ENCODE measurements around the gene ENTPD1.

ENTPD1 gene

DNA sequence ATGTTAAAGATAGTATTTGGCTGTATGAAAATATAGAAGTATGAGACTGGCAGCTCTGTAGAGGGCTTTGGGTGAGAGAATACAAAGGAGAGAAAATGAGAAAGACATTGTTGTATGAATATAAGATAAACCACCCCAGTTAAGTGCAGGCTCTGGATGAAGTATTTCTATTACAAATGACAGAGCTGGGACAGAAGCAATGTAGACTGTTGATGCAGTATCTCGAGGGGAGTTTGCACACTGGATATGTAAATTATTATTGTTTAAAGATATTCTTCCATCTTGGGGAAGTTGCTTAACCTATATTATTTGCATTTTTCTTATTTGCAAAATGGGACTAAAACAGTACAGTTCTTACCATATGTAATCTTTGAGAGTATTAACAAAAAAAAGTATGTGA lies 31.5 kb downstream of the ENTPD1 start:
- DNase-seq: no peak
- H3K4me1 ChIP-seq (ENCODE audit: control insufficient read depth, insufficient read depth, low read depth, low read length): peaks cover 2% of the 10 kb centered on the region
- H3K4me2 ChIP-seq (ENCODE audit: low read length, poor library complexity, severe bottlenecking): no peak overlapping the region
- WGBS: no CpG with 5 or more reads among the region's 1 CpG
- no peak overlapping the region for H3K4ac ChIP-seq (ENCODE audit: low read depth in 1 of 2, low read length in 2 of 2)
- H2AK5ac ChIP-seq (ENCODE audit: low read length, severe bottlenecking): no peak overlapping the region
- H2BK120ac ChIP-seq (ENCODE audit: low read depth, low read length): no peak overlapping the region
- H3K4me3 ChIP-seq (ENCODE audit: insufficient read depth in 1 of 2, low read depth in 1 of 2, low read length in 2 of 2): no peak overlapping the region
- no peak overlapping the region for H4K91ac ChIP-seq (ENCODE audit: low read length)
- no peak overlapping the region for H2BK5ac ChIP-seq (ENCODE audit: low read depth, low read length, poor library complexity, severe bottlenecking)
- H3K14ac ChIP-seq (ENCODE audit: low read length in 2 of 2): no peak overlapping the region
- no peak overlapping the region for H3K9ac ChIP-seq (ENCODE audit: low read length)
- H2BK12ac ChIP-seq (ENCODE audit: low read length in 2 of 2): no peak overlapping the region
- no peak overlapping the region for H3K18ac ChIP-seq (ENCODE audit: low read depth in 1 of 2, low read length in 2 of 2)
- H3K27me3 ChIP-seq (ENCODE audit: control insufficient read depth in 1 of 2, insufficient read depth in 1 of 2, low read length in 2 of 2): no peaks in the 10 kb centered on the region
- no peak overlapping the region for H4K8ac ChIP-seq (ENCODE audit: low read length)
- no peak overlapping the region for H3K27ac ChIP-seq (ENCODE audit: low read length, poor library complexity, severe bottlenecking)
- H2BK15ac ChIP-seq (ENCODE audit: low read depth, poor library complexity, severe bottlenecking): no peak overlapping the region
- no peaks in the 10 kb centered on the region for H3K36me3 ChIP-seq (ENCODE audit: control insufficient read depth in 1 of 2, insufficient read depth in 2 of 2, low read depth in 1 of 2, low read length in 2 of 2)
- H2AFZ ChIP-seq (ENCODE audit: low read depth, low read length): no peak overlapping the region
- H3K9me3 ChIP-seq (ENCODE audit: control insufficient read depth, low read length): no peaks in the 10 kb centered on the region
- H3K79me1 ChIP-seq (replicated peaks; ENCODE audit: low read length, poor library complexity, severe bottlenecking): no peaks in the 10 kb centered on the region
- H3K23ac ChIP-seq (ENCODE audit: low read length in 2 of 2): no peak overlapping the region

DNA sequence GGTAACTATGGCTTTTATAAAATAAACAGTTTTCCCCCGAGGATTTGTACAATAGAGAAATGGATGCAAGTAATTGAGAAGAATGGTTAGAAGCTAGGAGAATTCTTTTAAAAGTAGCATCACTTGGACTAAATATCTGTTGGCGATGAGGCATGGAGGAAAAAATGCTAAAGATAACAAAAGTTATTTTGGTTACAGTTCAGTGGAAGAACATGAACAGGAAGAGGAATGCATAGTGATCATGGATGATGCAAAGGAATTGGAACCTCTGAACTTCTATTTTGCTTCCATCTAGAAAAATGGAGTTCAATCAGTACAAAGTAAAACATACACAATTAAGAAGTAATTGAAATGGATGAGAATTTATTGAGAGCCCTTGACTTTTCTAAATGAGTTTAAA lies 32.9 kb downstream of the ENTPD1 start:
- Histone ChIP-seq H3K79me1 (replicated peaks; ENCODE audit: low read length, poor library complexity, severe bottlenecking) (no peaks in the 10 kb centered on the region), H2BK5ac (ENCODE audit: low read depth, low read length, poor library complexity, severe bottlenecking) (no peak overlapping the region), H3K4me3 (ENCODE audit: insufficient read depth in 1 of 2, low read depth in 1 of 2, low read length in 2 of 2) (no peak overlapping the region), H2AK5ac (ENCODE audit: low read length, severe bottlenecking) (no peak overlapping the region), H4K8ac (ENCODE audit: low read length) (no peak overlapping the region), H4K91ac (ENCODE audit: low read length) (no peak overlapping the region), H3K4ac (ENCODE audit: low read depth in 1 of 2, low read length in 2 of 2) (no peak overlapping the region), H3K27ac (ENCODE audit: low read length, poor library complexity, severe bottlenecking) (no peak overlapping the region), H3K4me1 (ENCODE audit: control insufficient read depth, insufficient read depth, low read depth, low read length) (peaks cover 4% of the 10 kb centered on the region), H3K9ac (ENCODE audit: low read length) (no peak overlapping the region), H3K18ac (ENCODE audit: low read depth in 1 of 2, low read length in 2 of 2) (no peak overlapping the region), H3K36me3 (ENCODE audit: control insufficient read depth in 1 of 2, insufficient read depth in 2 of 2, low read depth in 1 of 2, low read length in 2 of 2) (no peaks in the 10 kb centered on the region), H3K4me2 (ENCODE audit: low read length, poor library complexity, severe bottlenecking) (no peak overlapping the region), H3K9me3 (ENCODE audit: control insufficient read depth, low read length) (no peaks in the 10 kb centered on the region), H2BK120ac (ENCODE audit: low read depth, low read length) (no peak overlapping the region), H3K27me3 (ENCODE audit: control insufficient read depth in 1 of 2, insufficient read depth in 1 of 2, low read length in 2 of 2) (no peaks in the 10 kb centered on the region), H3K14ac (ENCODE audit: low read length in 2 of 2) (no peak overlapping the region), H2AFZ (ENCODE audit: low read depth, low read length) (no peak overlapping the region), H2BK12ac (ENCODE audit: low read length in 2 of 2) (no peak overlapping the region), H2BK15ac (ENCODE audit: low read depth, poor library complexity, severe bottlenecking) (no peak overlapping the region), H3K23ac (ENCODE audit: low read length in 2 of 2) (no peak overlapping the region)
- 32% methylated on average over 2 of the region's 2 CpGs for WGBS
- peak; percentile 69 for DNase-seq

DNA sequence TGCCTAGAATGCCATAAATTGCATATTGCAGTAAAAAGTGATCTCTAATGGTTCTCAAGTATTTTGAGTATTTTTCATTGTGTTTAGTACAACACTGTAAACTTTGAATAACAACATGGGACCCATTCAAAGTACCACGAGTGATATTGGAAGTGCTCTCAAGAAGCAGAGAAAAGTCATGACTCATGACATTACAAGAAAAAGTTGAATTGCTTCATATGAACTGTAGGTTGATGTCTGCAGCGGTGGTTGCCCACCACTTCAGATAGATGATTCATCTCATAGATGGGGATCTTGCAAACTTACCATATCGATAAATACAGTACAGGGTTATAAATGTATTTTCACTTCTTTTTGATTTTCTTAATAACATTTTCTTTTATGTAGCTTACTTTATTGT lies 33.9 kb downstream of the ENTPD1 start:
- Histone ChIP-seq H2AK5ac (ENCODE audit: low read length, severe bottlenecking) (no peak overlapping the region), H4K8ac (ENCODE audit: low read length) (no peak overlapping the region)
- WGBS: 33% methylated on average over 1 of the region's 3 CpGs

DNA sequence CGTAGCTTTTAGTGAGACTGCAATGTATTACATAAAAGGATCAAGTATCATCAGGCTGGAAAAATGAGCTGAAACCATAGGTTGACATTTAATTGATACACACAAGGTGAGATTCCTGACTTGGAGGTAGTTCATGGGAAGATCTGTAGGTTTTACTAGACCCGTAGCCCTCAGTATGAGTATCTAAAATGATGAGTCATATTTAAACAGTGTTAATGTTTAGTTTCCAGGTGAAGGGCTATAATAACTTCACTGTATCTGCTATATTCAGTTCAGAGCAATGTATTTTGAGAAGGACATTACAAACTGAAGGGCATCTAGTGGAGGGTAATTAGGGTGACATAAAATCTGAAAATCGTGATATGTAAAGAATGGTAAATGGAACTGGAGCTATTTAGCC lies 35.0 kb downstream of the ENTPD1 start:
- H3K14ac ChIP-seq (ENCODE audit: low read length in 2 of 2): no peak overlapping the region
- H2BK120ac ChIP-seq (ENCODE audit: low read depth, low read length): no peak overlapping the region
- 91% methylated on average over 3 of the region's 3 CpGs for WGBS
- H3K36me3 ChIP-seq (ENCODE audit: control insufficient read depth in 1 of 2, insufficient read depth in 2 of 2, low read depth in 1 of 2, low read length in 2 of 2): no peaks in the 10 kb centered on the region
- no peak overlapping the region for H4K91ac ChIP-seq (ENCODE audit: low read length)
- peaks cover 6% of the 10 kb centered on the region for H3K4me1 ChIP-seq (ENCODE audit: control insufficient read depth, insufficient read depth, low read depth, low read length)
- no peak overlapping the region for H2BK5ac ChIP-seq (ENCODE audit: low read depth, low read length, poor library complexity, severe bottlenecking)
- H3K4me2 ChIP-seq (ENCODE audit: low read length, poor library complexity, severe bottlenecking): no peak overlapping the region
- H3K23ac ChIP-seq (ENCODE audit: low read length in 2 of 2): no peak overlapping the region
- H3K27ac ChIP-seq (ENCODE audit: low read length, poor library complexity, severe bottlenecking): no peak overlapping the region
- no peak overlapping the region for H3K4ac ChIP-seq (ENCODE audit: low read depth in 1 of 2, low read length in 2 of 2)
- no peak overlapping the region for H4K8ac ChIP-seq (ENCODE audit: low read length)
- no peaks in the 10 kb centered on the region for H3K79me1 ChIP-seq (replicated peaks; ENCODE audit: low read length, poor library complexity, severe bottlenecking)
- no peak overlapping the region for H3K9ac ChIP-seq (ENCODE audit: low read length)
- H3K18ac ChIP-seq (ENCODE audit: low read depth in 1 of 2, low read length in 2 of 2): no peak overlapping the region
- H3K4me3 ChIP-seq (ENCODE audit: insufficient read depth in 1 of 2, low read depth in 1 of 2, low read length in 2 of 2): no peak overlapping the region
- DNase-seq: no peak
- H3K27me3 ChIP-seq (ENCODE audit: control insufficient read depth in 1 of 2, insufficient read depth in 1 of 2, low read length in 2 of 2): no peaks in the 10 kb centered on the region
- no peak overlapping the region for H2BK12ac ChIP-seq (ENCODE audit: low read length in 2 of 2)
- no peak overlapping the region for H2BK15ac ChIP-seq (ENCODE audit: low read depth, poor library complexity, severe bottlenecking)
- no peak overlapping the region for H2AFZ ChIP-seq (ENCODE audit: low read depth, low read length)
- H2AK5ac ChIP-seq (ENCODE audit: low read length, severe bottlenecking): no peak overlapping the region
- H3K9me3 ChIP-seq (ENCODE audit: control insufficient read depth, low read length): no peaks in the 10 kb centered on the region

More for the DNA sequence above, 33.9 kb downstream of the ENTPD1 start:
- no peak overlapping the region for H3K14ac ChIP-seq (ENCODE audit: low read length in 2 of 2)
- no peaks in the 10 kb centered on the region for H3K9me3 ChIP-seq (ENCODE audit: control insufficient read depth, low read length)
- H3K36me3 ChIP-seq (ENCODE audit: control insufficient read depth in 1 of 2, insufficient read depth in 2 of 2, low read depth in 1 of 2, low read length in 2 of 2): no peaks in the 10 kb centered on the region
- H3K4me3 ChIP-seq (ENCODE audit: insufficient read depth in 1 of 2, low read depth in 1 of 2, low read length in 2 of 2): no peak overlapping the region
- peak; percentile 60 for DNase-seq
- H3K18ac ChIP-seq (ENCODE audit: low read depth in 1 of 2, low read length in 2 of 2): no peak overlapping the region
- H2AFZ ChIP-seq (ENCODE audit: low read depth, low read length): no peak overlapping the region
- H2BK5ac ChIP-seq (ENCODE audit: low read depth, low read length, poor library complexity, severe bottlenecking): no peak overlapping the region
- no peak overlapping the region for H2BK15ac ChIP-seq (ENCODE audit: low read depth, poor library complexity, severe bottlenecking)
- no peak overlapping the region for H2BK120ac ChIP-seq (ENCODE audit: low read depth, low read length)
- H3K4ac ChIP-seq (ENCODE audit: low read depth in 1 of 2, low read length in 2 of 2): no peak overlapping the region
- no peak overlapping the region for H3K27ac ChIP-seq (ENCODE audit: low read length, poor library complexity, severe bottlenecking)
- H2BK12ac ChIP-seq (ENCODE audit: low read length in 2 of 2): no peak overlapping the region
- no peak overlapping the region for H3K4me2 ChIP-seq (ENCODE audit: low read length, poor library complexity, severe bottlenecking)
- H4K91ac ChIP-seq (ENCODE audit: low read length): no peak overlapping the region
- no peaks in the 10 kb centered on the region for H3K27me3 ChIP-seq (ENCODE audit: control insufficient read depth in 1 of 2, insufficient read depth in 1 of 2, low read length in 2 of 2)
- H3K79me1 ChIP-seq (replicated peaks; ENCODE audit: low read length, poor library complexity, severe bottlenecking): no peaks in the 10 kb centered on the region
- no peak overlapping the region for H3K9ac ChIP-seq (ENCODE audit: low read length)
- no peak overlapping the region for H3K23ac ChIP-seq (ENCODE audit: low read length in 2 of 2)
- H3K4me1 ChIP-seq (ENCODE audit: control insufficient read depth, insufficient read depth, low read depth, low read length): peaks cover 6% of the 10 kb centered on the region

Measured in mesenchymal stem cell (in vitro differentiated cells and primary cell).